IMR-90 (cell line): ENCODE measurements around the gene DLG5. TPM values are rescaled to one million over a fixed set of nuclear protein-coding genes. Genes with fewer than 3 reads are reported as not detected.

Experiments used
- ATAC-seq: fragments of 200-7000 bp; cut with Tn5 transposase; 2 replicates; pipeline ENCODE4 v1.9.1; 2020; ENCODE audit warnings: low read depth, mild to moderate bottlenecking, moderate library complexity
- BruUV-seq: library from RNA; stranded (reverse); fragments of 400-500 nt; replicated peaks from 2 replicates; lab custom pipeline; 2021; lab: Mats Ljungman, UMichigan
- CTCF ChIA-PET: fragments of 300-600 bp; formaldehyde crosslinking; extraction: SDS; loops from one replicate; lab custom pipeline; 2021; ENCODE audit warnings: antibody characterized with exemption; lab: Yijun Ruan, JAX
- POLR2A ChIA-PET: fragments of 300-600 bp; sonication (Branson Sonifier 250); formaldehyde crosslinking; loops from one replicate; lab custom pipeline; 2022; ENCODE audit warnings: antibody characterized with exemption; ENCODE audit not compliant: unreplicated experiment; lab: Charles Lee
- DNase-seq: peaks from one replicate; pipeline ENCODE4 v3.0.0; 2013
- H2AFZ ChIP-seq: replicated peaks from 2 replicates; pipeline ENCODE3; 2013; ENCODE audit warnings: low read length, mild to moderate bottlenecking; ENCODE audit not compliant: poor library complexity
- H2AK5ac ChIP-seq: 2 replicates; pipeline ENCODE4 v1.6.1; 2013; ENCODE audit warnings: low read depth, low read length, inconsistent platforms
- H2AK9ac ChIP-seq: replicated peaks from 2 replicates; pipeline ENCODE3; 2013; ENCODE audit warnings: mild to moderate bottlenecking, low read depth, low read length, moderate library complexity; ENCODE audit not compliant: poor library complexity
- H2BK120ac ChIP-seq: 2 replicates; pipeline ENCODE4 v1.6.1; 2013; ENCODE audit warnings: low read depth, low read length, inconsistent platforms
- H2BK15ac ChIP-seq: 3 replicates; pipeline ENCODE4 v1.6.1; 2013; ENCODE audit warnings: low read depth, low read length, inconsistent platforms
- H2BK20ac ChIP-seq: 2 replicates; pipeline ENCODE4 v1.6.1; 2013; ENCODE audit warnings: low read depth, mild to moderate bottlenecking, inconsistent platforms, low read length, moderate library complexity
- H2BK5ac ChIP-seq: 2 replicates; pipeline ENCODE4 v1.6.1; 2013; ENCODE audit warnings: mild to moderate bottlenecking, low read depth, low read length, inconsistent platforms; ENCODE audit not compliant: poor library complexity, severe bottlenecking
- H3K14ac ChIP-seq: replicated peaks from 2 replicates; pipeline ENCODE4 v1.6.1; 2013; ENCODE audit warnings: low read depth, low read length, inconsistent platforms
- H3K18ac ChIP-seq: 2 replicates; pipeline ENCODE4 v1.6.1; 2013; ENCODE audit warnings: low read depth, low read length, control low read depth
- H3K23ac ChIP-seq: 2 replicates; pipeline ENCODE4 v1.6.1; 2013; ENCODE audit warnings: low read depth, low read length, inconsistent platforms
- H3K27ac ChIP-seq: 2 replicates; pipeline ENCODE4 v1.5.1; 2013; ENCODE audit warnings: mild to moderate bottlenecking, control low read depth, low read length; ENCODE audit not compliant: insufficient read depth
- H3K27me3 ChIP-seq: 2 replicates; pipeline ENCODE4 v1.6.1; 2013; ENCODE audit warnings: low read length; ENCODE audit not compliant: control insufficient read depth, insufficient read depth
- H3K36me3 ChIP-seq: 2 replicates; pipeline ENCODE4 v1.6.1; 2013; ENCODE audit warnings: low read length, mixed read lengths; ENCODE audit not compliant: control insufficient read depth, insufficient read depth
- H3K4ac ChIP-seq: 2 replicates; pipeline ENCODE4 v1.6.1; 2013; ENCODE audit warnings: low read depth, low read length, inconsistent platforms
- H3K4me1 ChIP-seq: 2 replicates; pipeline ENCODE4 v1.6.1; 2013; ENCODE audit warnings: low read length, mixed read lengths; ENCODE audit not compliant: control insufficient read depth, insufficient read depth
- H3K4me2 ChIP-seq: 2 replicates; pipeline ENCODE4 v1.6.1; 2013; ENCODE audit warnings: low read depth, mild to moderate bottlenecking, control low read depth, low read length, moderate library complexity
- H3K4me3 ChIP-seq: 2 replicates; pipeline ENCODE4 v1.5.1; 2013; ENCODE audit warnings: low read depth, mild to moderate bottlenecking, control low read depth, low read length, moderate library complexity; ENCODE audit not compliant: insufficient read depth
- H3K56ac ChIP-seq: 2 replicates; pipeline ENCODE4 v1.6.1; 2013; ENCODE audit warnings: low read length, inconsistent platforms; ENCODE audit not compliant: insufficient read depth; ENCODE audit errors: extremely low read depth
- H3K79me1 ChIP-seq, 2 experiments: 2 replicates each; pipeline ENCODE4 v1.6.1; 2013; ENCODE audit warnings: low read length in 2 of 2, inconsistent platforms in 1 of 2, low read depth in 1 of 2
- H3K9ac ChIP-seq: 2 replicates; pipeline ENCODE4 v1.6.1; 2013; ENCODE audit warnings: low read depth, low read length, control low read depth
- H3K9me1 ChIP-seq: 2 replicates; pipeline ENCODE4 v1.6.1; 2013; ENCODE audit warnings: low read length, inconsistent platforms; ENCODE audit not compliant: insufficient read depth
- H3K9me3 ChIP-seq: 2 replicates; pipeline ENCODE4 v1.6.1; 2013; ENCODE audit warnings: low read length; ENCODE audit not compliant: control insufficient read depth, insufficient read depth
- H4K20me1 ChIP-seq: 2 replicates; pipeline ENCODE4 v1.6.1; 2013; ENCODE audit warnings: low read length, inconsistent platforms; ENCODE audit not compliant: insufficient read depth
- H4K5ac ChIP-seq: 2 replicates; pipeline ENCODE4 v1.6.1; 2013; ENCODE audit warnings: mild to moderate bottlenecking, low read depth, low read length, control low read depth
- H4K8ac ChIP-seq, 2 experiments: 2 replicates each; pipeline ENCODE4 v1.6.1; 2013; ENCODE audit warnings: low read depth in 2 of 2, low read length in 2 of 2, control low read depth in 1 of 2, inconsistent platforms in 1 of 2
- H4K91ac ChIP-seq: 2 replicates; pipeline ENCODE4 v1.6.1; 2013; ENCODE audit warnings: low read depth, low read length, inconsistent platforms; ENCODE audit not compliant: insufficient read depth
- BHLHE40 ChIP-seq: fragments of 150-350 bp; IDR thresholded peaks from 2 replicates; pipeline ENCODE4 v1.6.1; 2016; ENCODE audit warnings: mild to moderate bottlenecking, low read depth, low read length
- CEBPB ChIP-seq: IDR thresholded peaks from 2 replicates; pipeline ENCODE4 v1.6.1; 2012; ENCODE audit warnings: low read depth, low read length, improper control_type of control experiment
- ELK1 ChIP-seq: fragments of 150-350 bp; IDR thresholded peaks from 2 replicates; pipeline ENCODE4 v1.6.1; 2016; ENCODE audit warnings: low read depth, mild to moderate bottlenecking, low read length, moderate library complexity, borderline replicate concordance
- FOS ChIP-seq: fragments of 150-350 bp; IDR thresholded peaks from 2 replicates; pipeline ENCODE4 v1.6.1; 2016; ENCODE audit warnings: low read depth, low read length
- MAZ ChIP-seq: IDR thresholded peaks from 2 replicates; pipeline ENCODE4 v1.6.1; 2012; ENCODE audit warnings: low read depth, mild to moderate bottlenecking, low read length, improper control_type of control experiment, moderate library complexity, borderline replicate concordance
- RAD21 ChIP-seq: IDR thresholded peaks from 2 replicates; pipeline ENCODE4 v1.6.1; 2012; ENCODE audit warnings: low read length, improper control_type of control experiment
- RFX5 ChIP-seq: IDR thresholded peaks from 2 replicates; pipeline ENCODE4 v1.8.0; 2012; ENCODE audit warnings: low read depth, mild to moderate bottlenecking, low read length, moderate library complexity
- SMC3 ChIP-seq: fragments of 150-350 bp; IDR thresholded peaks from 2 replicates; pipeline ENCODE4 v1.6.1; 2016; ENCODE audit warnings: low read depth, mild to moderate bottlenecking, antibody characterized with exemption, low read length, moderate library complexity
- WGBS, 2 experiments: methylation state at CpG; one replicate each; pipeline versions ENCODE4 v1.1.5 to v1.1.7; 2013; ENCODE audit warnings: missing lambda C conversion rate in 2 of 2; ENCODE audit not compliant: insufficient read length in 1 of 2; ENCODE audit errors: extremely low coverage in 2 of 2; 5-methylcytosine and 5-hydroxymethylcytosine counted together
- dilution Hi-C: fragments of 300-500 bp; cut with HindIII; formaldehyde crosslinking; loops from one replicate; pipeline ENCODE4 v1.14.3; 2018; ENCODE audit warnings: low sequenced_read_pairs; ENCODE audit not compliant: unreplicated experiment
- in situ Hi-C: fragments of 300-500 bp; cut with MboI; formaldehyde crosslinking; loops from 3 replicates; pipeline ENCODE4 v1.14.3; 2019; ENCODE audit warnings: low sequenced_read_pairs, inconsistent platforms, mixed read lengths
- intact Hi-C: fragments of 100-400 bp; cut with micrococcal nuclease; formaldehyde crosslinking; loops from 2 replicates; pipeline ENCODE4 v1.10.0; 2022
- polyA plus RNA-seq, 3 experiments: library from polyadenylated mRNA; depleted of rRNA; stranded (reverse); fragments of >200 nt; gene quantifications; 2 replicates each; pipeline ENCODE4 v1.2.3, GENCODE V29; 2012; ENCODE audit warnings: low replicate concordance in 1 of 3
- total RNA-seq: library from RNA; depleted of rRNA; stranded (reverse); fragments of >200 nt; gene quantifications from 2 replicates; pipeline ENCODE4 v1.2.3, GENCODE V29; 2012

Gene DLG5
- total and polyA plus RNA-seq, 2 of the 4 experiments (the other 2 are of a cell fraction), result 12.7 to 28.7 TPM

- no TSS peak for BruUV-seq
- no peak overlapping the region for H3K56ac ChIP-seq
- H4K91ac ChIP-seq, result peak overlapping the region; percentile 55; the same call in 1 of the 2 replicates
- H3K4me2 ChIP-seq, result peak overlapping the region; percentile 52
- H3K4ac ChIP-seq, result peak overlapping the region; percentile 67; the same call in 1 of the 2 replicates
- no CpG with 5 or more reads among the region's 7 CpGs for WGBS, 2 experiments
- H2BK5ac ChIP-seq, result peak overlapping the region; percentile 8
- H3K36me3 ChIP-seq, result no peaks in the 10 kb centered on the region
- peak; percentile 70 for DNase-seq
- ATAC-seq, result peak; percentile 94
- peak overlapping the region; percentile 75 for H3K14ac ChIP-seq
- H4K8ac ChIP-seq, result peak overlapping the region; percentile 8 to 82; a peak in 2 of 4 replicates
- in situ Hi-C loops, result no loop called here
- 0 out of 2 replicates have a peak, but pooled peaks have one; percentile 11 for TF ChIP-seq RAD21
- no peak for TF ChIP-seq SMC3
- no peak for TF ChIP-seq CEBPB
- peak; percentile 40; the same call in 1 of the 2 replicates for TF ChIP-seq FOS
- no peak for TF ChIP-seq ELK1
- TF ChIP-seq RFX5, result no peak
- no peak for TF ChIP-seq BHLHE40
- peak; percentile 48; the same call in 1 of the 2 replicates for TF ChIP-seq MAZ
- peak overlapping the region; percentile 84; the same call in 1 of the 2 replicates for H2AK5ac ChIP-seq
- H3K23ac ChIP-seq, result no peak overlapping the region; the same call in 1 of the 2 replicates
- H3K4me3 ChIP-seq, result no peak overlapping the region
- dilution Hi-C loops, result no loop called here
- H2BK15ac ChIP-seq, result peak overlapping the region; percentile 79; the same call in 2 of the 3 replicates
- peaks cover 8% of the 10 kb centered on the region for H3K4me1 ChIP-seq
- H2BK20ac ChIP-seq, result peak overlapping the region; percentile 75; the same call in 1 of the 2 replicates
- H4K20me1 ChIP-seq, result peaks cover 2% of the 10 kb centered on the region; the same call in 1 of the 2 replicates
- H2BK120ac ChIP-seq, result peak overlapping the region; percentile 80; the same call in 1 of the 2 replicates
- H3K79me1 ChIP-seq, result no peaks in the 10 kb centered on the region
- H4K5ac ChIP-seq, result no peak overlapping the region
- H3K9ac ChIP-seq, result no peak overlapping the region
- ChIA-PET POLR2A (no interaction called here), CTCF (no interaction called here)
- H2AFZ ChIP-seq, result peak overlapping the region; percentile 85
- H3K27ac ChIP-seq, result peak overlapping the region; percentile 14; the same call in 1 of the 2 replicates
- H3K9me3 ChIP-seq, result peaks cover 9% of the 10 kb centered on the region
- peaks cover 11% of the 10 kb centered on the region; the same call in 1 of the 2 replicates for H3K9me1 ChIP-seq
- no peaks in the 10 kb centered on the region for H3K27me3 ChIP-seq
- peak overlapping the region; percentile 1 for H2AK9ac ChIP-seq
- H3K18ac ChIP-seq, result peak overlapping the region; percentile 42; the same call in 1 of the 2 replicates
- intact Hi-C loops, result no loop called here
These were observed 22.6 kb upstream of the DLG5 start for GRCh38 chr10:77949167-77949566.
